Measurements from ENCODE around the gene GYPA. TPM values are rescaled to one million over a fixed set of nuclear protein-coding genes. Genes with fewer than 3 reads are reported as not detected.
"Not testable (repeated sequence)": the region's sequence is repeated elsewhere in the genome, so short reads cannot be mapped to it uniquely, and the experiment has no call there.

The GYPA gene
- total and polyA plus RNA-seq, 10 of the 15 experiments (the other 5 are each of a cell fraction or from before 2014, with no cell fraction given): not detected

GRCh38 chr4:144113546-144113945 is 27.0 kb downstream of the GYPA start (continued):
- no peak for TF ChIP-seq CTCF (IDR thresholded peaks at IDR 0.05 in 2 of 3, conservative IDR thresholded peaks at IDR 0.05 in 1 of 3; ENCODE audit: control insufficient read depth in 2 of 3, extremely low read depth in 1 of 3, insufficient read depth in 1 of 3, low read depth in 3 of 3, low read length in 3 of 3)
- no peak for TF ChIP-seq EGR1 (IDR thresholded peaks at IDR 0.05; ENCODE audit: borderline replicate concordance in 1 of 2, low read depth in 2 of 2, low read length in 2 of 2)
- no peak for TF ChIP-seq TBL1XR1 (IDR thresholded peaks at IDR 0.05; ENCODE audit: low read depth, low read length)

GRCh38 chr4:144104509-144105130 is 35.9 kb downstream of the GYPA start:
- Histone ChIP-seq H3K36me3 (ENCODE audit: control insufficient read depth in 2 of 2, insufficient read depth in 2 of 2, low read length in 1 of 2) (no peaks in the 10 kb centered on the region), H3K4me2 (ENCODE audit: control insufficient read depth, insufficient read depth) (no peak overlapping the region), H3K27me3 (replicated peaks in 1 of 2; ENCODE audit: control insufficient read depth in 2 of 2, insufficient read depth in 2 of 2, low read length in 1 of 2) (no peaks in the 10 kb centered on the region), H3K27ac (ENCODE audit: control insufficient read depth, insufficient read depth) (no peak overlapping the region), H3K4me3 (no peak overlapping the region), H3K9me3 (replicated peaks; ENCODE audit: control insufficient read depth, insufficient read depth, low read length) (no peaks in the 10 kb centered on the region), H2AFZ (ENCODE audit: control insufficient read depth, low read depth, low read length) (no peak overlapping the region), H3K9ac (ENCODE audit: control insufficient read depth, insufficient read depth, low read length) (no peak overlapping the region), H3K79me2 (ENCODE audit: control insufficient read depth, insufficient read depth, low read length) (no peaks in the 10 kb centered on the region), H4K20me1 (ENCODE audit: control insufficient read depth, insufficient read depth) (no peaks in the 10 kb centered on the region), H3K4me1 (ENCODE audit: control insufficient read depth, insufficient read depth, low read length) (no peaks in the 10 kb centered on the region)
- intact Hi-C loops (cut with micrococcal nuclease; ENCODE audit: unreplicated experiment): no loop called here
- ChIA-PET POLR2A (no interaction called here), SMC1A (ENCODE audit: uncharacterized antibody, unreplicated experiment) (no interaction called here), RAD21 (ENCODE audit: unreplicated experiment) (no interaction called here), CTCF (no interaction called here)
- ATAC-seq (no peak), DNase-seq (ENCODE audit: low read depth, low spot score) (no peak), FAIRE-seq (no peak)
- BruUV-seq (replicated peaks): no TSS peak
- TF ChIP-seq ASH2L (IDR thresholded peaks at IDR 0.05; ENCODE audit: borderline replicate concordance, low read depth) (no peak), BCL11A (IDR thresholded peaks at IDR 0.05; ENCODE audit: low read depth, low read length) (no peak)
- WGBS (ENCODE audit: insufficient coverage, insufficient replicate concordance, low lambda C conversion rate, missing lambda C conversion rate): 34% methylated on average over 6 of the region's 6 CpGs
- in situ Hi-C loops (cut with MboI): no loop called here

- H3K27ac ChIP-seq (ENCODE audit: control insufficient read depth, insufficient read depth); H3K79me2 ChIP-seq (ENCODE audit: control insufficient read depth, insufficient read depth, low read length); RAD21 ChIA-PET (ENCODE audit: unreplicated experiment); CTCF ChIA-PET; H3K9me3 ChIP-seq (replicated peaks; ENCODE audit: control insufficient read depth, insufficient read depth, low read length); H2AFZ ChIP-seq (ENCODE audit: control insufficient read depth, low read depth, low read length); H3K27me3 ChIP-seq (replicated peaks in 1 of 2; ENCODE audit: control insufficient read depth in 2 of 2, insufficient read depth in 2 of 2, low read length in 1 of 2); FAIRE-seq; ATAC-seq; H3K9ac ChIP-seq (ENCODE audit: control insufficient read depth, insufficient read depth, low read length); H4K20me1 ChIP-seq (ENCODE audit: control insufficient read depth, insufficient read depth); POLR2A ChIA-PET; BruUV-seq (replicated peaks); H3K4me2 ChIP-seq (ENCODE audit: control insufficient read depth, insufficient read depth); intact Hi-C loops (cut with micrococcal nuclease; ENCODE audit: unreplicated experiment); H3K36me3 ChIP-seq (ENCODE audit: control insufficient read depth in 2 of 2, insufficient read depth in 2 of 2, low read length in 1 of 2); DNase-seq (ENCODE audit: low read depth, low spot score); H3K4me1 ChIP-seq (ENCODE audit: control insufficient read depth, insufficient read depth, low read length); in situ Hi-C loops (cut with MboI); H3K4me3 ChIP-seq: not testable (repeated sequence)
- SMC1A ChIA-PET (ENCODE audit: uncharacterized antibody, unreplicated experiment): interaction anchor here (0.6 kb wide), 1 partner anchor 177 kb away, joined by 4 read pairs; no protein-coding TSS in a partner anchor
- 13% methylated on average over 2 of the region's 2 CpGs for WGBS (ENCODE audit: insufficient coverage, insufficient replicate concordance, low lambda C conversion rate, missing lambda C conversion rate)
Measured at GRCh38 chr4:144097776-144098175, 42.7 kb downstream of the GYPA start.

GRCh38 chr4:144093995-144094394 is 46.5 kb downstream of the GYPA start:
- CTCF ChIA-PET; H3K4me3 ChIP-seq; H3K4me2 ChIP-seq (ENCODE audit: control insufficient read depth, insufficient read depth); H3K27me3 ChIP-seq (replicated peaks in 1 of 2; ENCODE audit: control insufficient read depth in 2 of 2, insufficient read depth in 2 of 2, low read length in 1 of 2); H2AFZ ChIP-seq (ENCODE audit: control insufficient read depth, low read depth, low read length); POLR2A ChIA-PET; H3K9ac ChIP-seq (ENCODE audit: control insufficient read depth, insufficient read depth, low read length); SMC1A ChIA-PET (ENCODE audit: uncharacterized antibody, unreplicated experiment); H3K36me3 ChIP-seq (ENCODE audit: control insufficient read depth in 2 of 2, insufficient read depth in 2 of 2, low read length in 1 of 2); intact Hi-C loops (cut with micrococcal nuclease; ENCODE audit: unreplicated experiment); H3K4me1 ChIP-seq (ENCODE audit: control insufficient read depth, insufficient read depth, low read length); H3K27ac ChIP-seq (ENCODE audit: control insufficient read depth, insufficient read depth); DNase-seq (ENCODE audit: low read depth, low spot score); in situ Hi-C loops (cut with MboI); FAIRE-seq; BruUV-seq (replicated peaks); RAD21 ChIA-PET (ENCODE audit: unreplicated experiment); H3K9me3 ChIP-seq (replicated peaks; ENCODE audit: control insufficient read depth, insufficient read depth, low read length); H4K20me1 ChIP-seq (ENCODE audit: control insufficient read depth, insufficient read depth); ATAC-seq; H3K79me2 ChIP-seq (ENCODE audit: control insufficient read depth, insufficient read depth, low read length): not testable (repeated sequence)
- 0% methylated on average over 2 of the region's 4 CpGs for WGBS (ENCODE audit: insufficient coverage, insufficient replicate concordance, low lambda C conversion rate, missing lambda C conversion rate)
